Measurements from ENCODE around the gene TMEM258. TPM values are rescaled to one million over a fixed set of nuclear protein-coding genes. Genes with fewer than 3 reads are reported as not detected.

TMEM258 gene
- total and polyA plus RNA-seq, 2 donors (not counting 3 experiments of a cell fraction or from before 2014, with no cell fraction given): 140 to 534 TPM

GRCh38 chr11:61838501-61838900 lies 46.1 kb upstream of the TMEM258 start:
- H3K27me3 ChIP-seq (ENCODE audit: control insufficient read depth in 2 of 2, insufficient read depth in 2 of 2, low read length in 2 of 2): no peaks in the 10 kb centered on the region
- no TSS peak for BruUV-seq (replicated peaks)
- no peak overlapping the region for H3K27ac ChIP-seq (ENCODE audit: insufficient read depth, low read depth, low read length)
- no peaks in the 10 kb centered on the region for H3K9me1 ChIP-seq (replicated peaks; ENCODE audit: control insufficient read depth, extremely low read depth, insufficient read depth, low read length)
- peaks cover 38 to 42% of the 10 kb centered on the region in 2 experiments for H3K36me3 ChIP-seq (ENCODE audit: control insufficient read depth in 2 of 2, extremely low read depth in 1 of 2, insufficient read depth in 2 of 2, low read length in 2 of 2)
- H3K4me1 ChIP-seq (ENCODE audit: control insufficient read depth, extremely low read depth, insufficient read depth, low read length): peaks cover 24% of the 10 kb centered on the region
- dilution Hi-C loops (cut with MboI; ENCODE audit: extremely low pct_ligation_motif_present, low sequenced_read_pairs) (no loop called here), intact Hi-C loops (cut with micrococcal nuclease) (no loop called here)
- H3K79me2 ChIP-seq (ENCODE audit: control insufficient read depth, insufficient read depth, low read length): peaks cover 63% of the 10 kb centered on the region
- ChIA-PET POLR2A (no interaction called here), CTCF (interaction anchor here (5.7 kb wide), 1 partner anchor 42 kb away, joined by 38 read pairs; no protein-coding TSS in a partner anchor)
- TF ChIP-seq CTCF (IDR thresholded peaks at IDR 0.05; ENCODE audit: extremely low read depth in 1 of 2, insufficient read depth in 1 of 2, low read depth in 1 of 2, low read length in 2 of 2): no peak
- TF ChIP-seq JUN (IDR thresholded peaks at IDR 0.05; ENCODE audit: borderline replicate concordance, insufficient read depth, insufficient read length, low read depth): no peak
- TF ChIP-seq POLR2A (IDR thresholded peaks at IDR 0.05; ENCODE audit: low read depth, low read length): no peak
- TF ChIP-seq MAX (IDR thresholded peaks at IDR 0.05; ENCODE audit: insufficient read depth, insufficient read length): no peak
- TF ChIP-seq GATA2 (IDR thresholded peaks at IDR 0.05; ENCODE audit: insufficient read depth, insufficient read length, low read depth, low read length): no peak
- TF ChIP-seq FOS (IDR thresholded peaks at IDR 0.05; ENCODE audit: borderline replicate concordance, insufficient read depth, low read length): no peak
- no peak for TF ChIP-seq EZH2 (IDR thresholded peaks at IDR 0.05; ENCODE audit: borderline replicate concordance, low read depth, low read length, severe bottlenecking)
- TF ChIP-seq MYC (IDR thresholded peaks at IDR 0.05; ENCODE audit: low read depth, low read length): no peak
- TF ChIP-seq POLR2AphosphoS5 (IDR thresholded peaks at IDR 0.05; ENCODE audit: insufficient read depth, low read depth, low read length): no peak
- no peak overlapping the region for H3K4me3 ChIP-seq (replicated peaks in 1 of 3; ENCODE audit: insufficient read depth in 1 of 3, low read depth in 1 of 3, low read length in 3 of 3)
- H4K20me1 ChIP-seq (replicated peaks; ENCODE audit: control insufficient read depth, extremely low read depth, insufficient read depth, low read length): no peaks in the 10 kb centered on the region
- no peak for DNase-seq (ENCODE audit: low read depth, low spot score)
- no peak overlapping the region for H2AFZ ChIP-seq (ENCODE audit: low read depth, low read length)
- no peaks in the 10 kb centered on the region for H3K9me3 ChIP-seq (replicated peaks; ENCODE audit: control insufficient read depth, insufficient read depth, low read length)
- no peak overlapping the region for H3K4me2 ChIP-seq (ENCODE audit: insufficient read depth, low read length)
- no peak for FAIRE-seq
- H3K9ac ChIP-seq (replicated peaks; ENCODE audit: extremely low read depth, insufficient read depth, low read length): no peak overlapping the region
